Psoas muscle (tissue), 8 donors: ENCODE measurements around the gene MPND. TPM values are rescaled to one million over a fixed set of nuclear protein-coding genes. Genes with fewer than 3 reads are reported as not detected.

Source experiments
- ATAC-seq, 4 donors: fragments of 200-7000 bp; cut with Tn5 transposase; one replicate each; pipeline ENCODE4 v1.9.1; 2020; ENCODE audit warnings: moderate library complexity in 3 of 4, mild to moderate bottlenecking in 2 of 4
- DNase-seq, 2 donors: peaks; one replicate each; pipeline ENCODE4 v3.0.0-alpha.2; 2020
- H3K27ac ChIP-seq: fragments of 200-600 bp; one replicate; pipeline ENCODE4 v1.8.0; 2022
- H3K27me3 ChIP-seq, 3 donors: fragments of 200-600 bp in 1 of 3; one replicate each; pipeline versions ENCODE4 v1.6.1 to v1.8.0; 2013 to 2022; ENCODE audit warnings: low read length in 2 of 3, mild to moderate bottlenecking in 2 of 3, moderate library complexity in 1 of 3; ENCODE audit not compliant: insufficient read depth in 3 of 3
- H3K36me3 ChIP-seq, 2 donors: fragments of 200-600 bp in 1 of 2; one replicate each; pipeline versions ENCODE4 v1.6.1 to v1.8.0; 2013 to 2022; ENCODE audit warnings: low read depth in 1 of 2, mild to moderate bottlenecking in 1 of 2, moderate library complexity in 1 of 2; ENCODE audit not compliant: insufficient read depth in 1 of 2
- H3K4me1 ChIP-seq: fragments of 200-600 bp; one replicate; pipeline ENCODE4 v1.8.0; 2022
- H3K4me3 ChIP-seq: fragments of 200-600 bp; one replicate; pipeline ENCODE4 v1.8.0; 2022; ENCODE audit warnings: mild to moderate bottlenecking
- H3K9me3 ChIP-seq: fragments of 200-600 bp; one replicate; pipeline ENCODE4 v1.8.0; 2022
- WGBS, 3 donors: extraction: QIAGEN DNeasy Blood & Tissue Kit; methylation state at CpG; one replicate each; pipeline versions ENCODE4 v1.1.6 to v1.1.7; 2013; 5-methylcytosine and 5-hydroxymethylcytosine counted together
- intact Hi-C, 2 donors: fragments of 100-400 bp; cut with DNase I; formaldehyde crosslinking; loops; one replicate each; pipeline versions ENCODE4 v1.11.0 to v1.14.2; 2022
- polyA plus RNA-seq, 3 donors: library from polyadenylated mRNA; stranded (reverse); fragments of 200-250 nt; gene quantifications; one replicate each; pipeline ENCODE4 v1.2.3, GENCODE V29; 2013
- total RNA-seq, 4 donors: library from RNA; stranded (reverse); fragmentation: NEBNext Ultra II Directional in 2 of 4; extraction: Animal tissue kit (Norgen Biotek cat#: 25700) in 2 of 4; gene quantifications; one replicate each; pipeline versions ENCODE4 v1.2.1 to v1.2.4, GENCODE V29; 2021 to 2023
- TF ChIP-seq, protein P1 (sequence below): fragments of 200-600 bp; IDR thresholded peaks from one replicate; pipeline ENCODE4 v1.8.0; 2022; ENCODE audit warnings: antibody characterized with exemption
- donor health status: healthy with polysubstance abuse.
- donor health status: DM: no; HTN: no; CAD: no; lungs with moderate emphysema.
- donor health status: Bipolar disorder and iron deficiency.
- donor health status: healthy.
- donor health status: DM: yes; HTN: yes; CAD: no.
- donor health status: DM: no; HTN: no; CAD: no.
- donor health status: DM: no; HTN: no; CAD: no.
- donor health status: DM: yes; HTN: yes; CAD: no.

MPND gene
- total and polyA plus RNA-seq, 7 donors: 7.4 to 16.4 (median 10.3) TPM

DNA sequence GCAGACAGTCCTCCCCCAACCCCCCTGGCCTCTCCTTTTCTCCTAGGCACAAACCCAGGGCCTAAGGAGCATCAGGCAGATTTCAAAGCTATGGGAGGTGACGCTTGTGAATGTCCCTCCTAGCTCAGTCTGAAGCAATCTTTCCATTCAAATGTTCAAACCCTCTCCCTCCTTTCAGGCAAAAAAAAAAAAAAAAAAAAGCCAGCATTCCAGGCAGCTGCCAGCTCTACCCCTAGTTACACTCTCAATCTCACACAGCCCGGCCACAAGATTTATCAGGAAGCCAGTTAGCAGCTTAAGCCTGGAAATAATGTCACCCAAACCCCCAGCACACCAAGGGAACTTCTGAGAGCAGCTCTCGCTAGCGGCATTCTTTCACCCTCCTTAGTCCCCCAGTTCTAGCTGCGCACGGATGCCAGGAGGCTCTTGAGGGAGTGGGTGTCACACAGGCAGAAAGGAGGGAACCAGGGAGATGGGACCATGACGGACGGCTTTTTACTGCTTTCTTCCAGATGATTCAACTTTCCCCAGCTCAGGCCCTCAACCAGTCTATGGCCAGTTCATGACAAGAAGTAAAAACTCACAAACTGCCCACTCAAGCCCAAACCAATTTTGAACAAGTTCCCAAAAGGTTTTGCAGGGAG is 50.7 kb downstream of the MPND start:
- WGBS, 3 donors: 67 to 82% (median 71%) methylated on average over 8 of the region's 8 CpGs
- no peak overlapping the region for H3K27ac ChIP-seq

GRCh38 chr19:4396949-4397783 is 53.8 kb downstream of the MPND start:
- H3K4me1 ChIP-seq: peaks cover 47% of the 10 kb centered on the region
- H3K4me3 ChIP-seq: peak overlapping the region; percentile 6
- ATAC-seq: no peak
- no peaks in the 10 kb centered on the region for H3K27me3 ChIP-seq
- WGBS, 3 donors: 39 to 56% (median 41%) methylated on average over 15 of the region's 15 CpGs
- intact Hi-C loops: no loop called here
- peak overlapping the region; percentile 30 for H3K27ac ChIP-seq
- TF ChIP-seq, protein P1, sequence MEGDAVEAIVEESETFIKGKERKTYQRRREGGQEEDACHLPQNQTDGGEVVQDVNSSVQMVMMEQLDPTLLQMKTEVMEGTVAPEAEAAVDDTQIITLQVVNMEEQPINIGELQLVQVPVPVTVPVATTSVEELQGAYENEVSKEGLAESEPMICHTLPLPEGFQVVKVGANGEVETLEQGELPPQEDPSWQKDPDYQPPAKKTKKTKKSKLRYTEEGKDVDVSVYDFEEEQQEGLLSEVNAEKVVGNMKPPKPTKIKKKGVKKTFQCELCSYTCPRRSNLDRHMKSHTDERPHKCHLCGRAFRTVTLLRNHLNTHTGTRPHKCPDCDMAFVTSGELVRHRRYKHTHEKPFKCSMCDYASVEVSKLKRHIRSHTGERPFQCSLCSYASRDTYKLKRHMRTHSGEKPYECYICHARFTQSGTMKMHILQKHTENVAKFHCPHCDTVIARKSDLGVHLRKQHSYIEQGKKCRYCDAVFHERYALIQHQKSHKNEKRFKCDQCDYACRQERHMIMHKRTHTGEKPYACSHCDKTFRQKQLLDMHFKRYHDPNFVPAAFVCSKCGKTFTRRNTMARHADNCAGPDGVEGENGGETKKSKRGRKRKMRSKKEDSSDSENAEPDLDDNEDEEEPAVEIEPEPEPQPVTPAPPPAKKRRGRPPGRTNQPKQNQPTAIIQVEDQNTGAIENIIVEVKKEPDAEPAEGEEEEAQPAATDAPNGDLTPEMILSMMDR: no peak
- H3K36me3 ChIP-seq: peaks cover 0 to 16% of the 10 kb centered on the region in 2 donors
- no peaks in the 10 kb centered on the region for H3K9me3 ChIP-seq
- DNase-seq: no peak

More for the DNA sequence above, 50.7 kb downstream of the MPND start:
- ATAC-seq: no peak
- TF ChIP-seq, protein P1: no peak
- Histone ChIP-seq H3K9me3 (no peaks in the 10 kb centered on the region), H3K36me3 (peaks cover 0 to 16% of the 10 kb centered on the region in 2 donors), H3K4me3 (peak overlapping the region; percentile 0), H3K4me1 (peaks cover 73% of the 10 kb centered on the region), H3K27me3 (no peaks in the 10 kb centered on the region)
- intact Hi-C loops: no loop called here
- no peak for DNase-seq

DNA sequence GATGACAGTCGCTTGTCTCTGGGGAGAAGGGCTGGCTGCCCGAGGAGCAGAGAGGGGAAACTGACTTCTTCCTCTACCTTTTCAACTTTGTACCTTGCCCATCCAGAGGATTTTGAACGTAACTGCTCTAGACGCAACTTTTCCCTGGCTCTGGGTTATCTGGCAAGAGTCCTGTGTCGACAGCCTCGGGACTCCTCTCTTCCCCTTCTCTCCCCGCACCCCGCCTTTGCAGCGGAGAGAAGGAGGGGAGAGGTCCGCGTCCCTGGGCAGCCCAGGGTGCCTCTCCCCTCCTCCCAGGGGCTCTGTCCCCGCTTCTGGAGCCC is 56.4 kb downstream of the MPND start:
- H3K4me3 ChIP-seq: peak overlapping the region; percentile 84
- 0% methylated on average over 10 to 12 of the region's 12 CpGs for WGBS, 3 donors
- TF ChIP-seq, protein P1: no peak
- peak; percentile 9 to 20 (median 16) for ATAC-seq
- H3K27ac ChIP-seq: peak overlapping the region; percentile 96
- intact Hi-C loops: loop anchor here (2.0 to 5.0 kb wide), 2 partner anchors 29 to 58 kb away; partner anchors contain the start of gene UBXN6 (in 2 of the 2)
- no peaks in the 10 kb centered on the region for H3K27me3 ChIP-seq
- peaks cover 40% of the 10 kb centered on the region for H3K4me1 ChIP-seq
- no peak for DNase-seq
- peaks cover 0 to 15% of the 10 kb centered on the region in 2 donors for H3K36me3 ChIP-seq
- no peaks in the 10 kb centered on the region for H3K9me3 ChIP-seq

DNA sequence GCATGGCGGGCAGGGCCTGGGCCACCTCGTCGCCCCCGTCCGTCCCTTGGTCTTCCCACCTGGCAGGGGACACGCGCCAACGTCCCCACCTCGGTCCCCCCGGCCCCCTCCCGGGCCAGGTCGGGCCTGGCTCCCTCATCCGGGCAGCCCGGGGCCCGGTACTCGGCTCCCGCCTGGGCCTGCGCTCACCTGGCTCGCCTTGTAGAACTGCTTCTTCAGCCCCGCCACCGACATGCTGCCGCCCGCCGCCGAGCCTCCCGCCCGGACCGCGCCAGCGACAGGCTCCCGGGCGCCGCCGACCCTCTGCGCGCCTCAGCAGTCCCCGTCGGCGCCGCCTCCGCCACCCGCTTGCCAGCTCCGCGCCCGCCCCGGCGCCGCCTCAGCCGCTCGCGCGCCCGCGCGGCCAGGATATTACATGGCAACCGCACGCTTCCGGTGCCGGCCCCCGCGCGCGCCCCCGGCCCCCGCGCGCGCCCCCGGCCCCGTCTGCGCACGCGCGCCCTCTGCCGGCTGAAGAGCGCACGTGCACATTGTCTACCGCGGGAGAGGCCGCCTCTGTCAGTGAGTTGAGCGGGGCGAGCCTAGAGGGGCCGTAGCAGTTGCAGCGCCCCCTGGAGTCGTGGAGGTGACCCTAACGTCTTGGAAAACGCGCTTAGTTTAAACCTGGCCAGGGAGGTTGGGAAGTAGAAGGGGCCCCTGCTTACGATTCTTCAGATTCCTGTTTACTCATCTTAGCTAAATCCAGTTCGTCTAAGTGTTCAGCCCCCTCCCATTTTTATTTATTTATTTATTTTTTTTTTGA is 57.0 kb downstream of the MPND start, which contains the start of gene SH3GL1:
Gene SH3GL1, minus strand, starts transcription at position 413 of the 802 bp plus-strand sequence. Its CDS starts 179 bp downstream, at position 234.
- WGBS, 3 donors: 0 to 1% (median 1%) methylated on average over 46 to 90 of the region's 90 CpGs
- Histone ChIP-seq H3K36me3 (peaks cover 0 to 9% of the 10 kb centered on the region in 2 donors), H3K4me3 (peak within 1 kb of the TSS; percentile 84), H3K27ac (peak within 1 kb of the TSS; percentile 96), H3K4me1 (peaks cover 40% of the 10 kb centered on the region), H3K27me3 (no peaks in the 10 kb centered on the region), H3K9me3 (no peaks in the 10 kb centered on the region)
- intact Hi-C loops: loop anchor here (2.0 to 5.0 kb wide), 2 partner anchors 30 to 57 kb away; partner anchors contain the start of gene UBXN6 (in 2 of the 2)
- DNase-seq: peak; percentile 88 to 92
- ATAC-seq: peak; percentile 67 to 79 (median 72)
- TF ChIP-seq, protein P1: peak; percentile 97
